Measurements from ENCODE around the gene NAALADL2. TPM values are rescaled to one million over a fixed set of nuclear protein-coding genes. Genes with fewer than 3 reads are reported as not detected.
"Not testable (repeated sequence)": the region's sequence is repeated elsewhere in the genome, so short reads cannot be mapped to it uniquely, and the experiment has no call there.

NAALADL2 gene
- total RNA-seq, 1 donor from 2014 or later = 2.9 TPM

DNA sequence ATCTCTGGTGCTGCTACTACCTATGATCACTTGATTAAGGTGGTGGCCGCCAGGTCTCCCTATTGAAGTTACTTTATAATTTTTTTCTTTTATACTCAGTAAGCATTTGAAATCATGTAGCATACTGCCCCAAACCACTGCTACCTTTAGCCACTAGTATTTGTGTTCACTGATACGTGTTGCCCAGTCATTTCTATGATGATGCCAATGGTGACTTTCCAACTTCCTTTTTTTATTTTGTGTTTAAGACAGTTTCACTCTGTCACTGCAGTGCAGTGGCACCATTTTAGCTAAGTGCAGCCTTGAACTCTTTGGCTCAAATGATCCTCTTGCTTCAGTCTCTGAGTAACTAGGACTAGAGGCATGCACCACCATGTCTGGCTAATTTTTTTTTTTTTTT, 598.2 kb downstream of the NAALADL2 start:
- TF ChIP-seq, protein P1, sequence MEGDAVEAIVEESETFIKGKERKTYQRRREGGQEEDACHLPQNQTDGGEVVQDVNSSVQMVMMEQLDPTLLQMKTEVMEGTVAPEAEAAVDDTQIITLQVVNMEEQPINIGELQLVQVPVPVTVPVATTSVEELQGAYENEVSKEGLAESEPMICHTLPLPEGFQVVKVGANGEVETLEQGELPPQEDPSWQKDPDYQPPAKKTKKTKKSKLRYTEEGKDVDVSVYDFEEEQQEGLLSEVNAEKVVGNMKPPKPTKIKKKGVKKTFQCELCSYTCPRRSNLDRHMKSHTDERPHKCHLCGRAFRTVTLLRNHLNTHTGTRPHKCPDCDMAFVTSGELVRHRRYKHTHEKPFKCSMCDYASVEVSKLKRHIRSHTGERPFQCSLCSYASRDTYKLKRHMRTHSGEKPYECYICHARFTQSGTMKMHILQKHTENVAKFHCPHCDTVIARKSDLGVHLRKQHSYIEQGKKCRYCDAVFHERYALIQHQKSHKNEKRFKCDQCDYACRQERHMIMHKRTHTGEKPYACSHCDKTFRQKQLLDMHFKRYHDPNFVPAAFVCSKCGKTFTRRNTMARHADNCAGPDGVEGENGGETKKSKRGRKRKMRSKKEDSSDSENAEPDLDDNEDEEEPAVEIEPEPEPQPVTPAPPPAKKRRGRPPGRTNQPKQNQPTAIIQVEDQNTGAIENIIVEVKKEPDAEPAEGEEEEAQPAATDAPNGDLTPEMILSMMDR (conservative IDR thresholded peaks at IDR 0.05; ENCODE audit: low read depth, low read length) = no peak
- H3K4me3 ChIP-seq (ENCODE audit: low read depth, low read length) = no peak overlapping the region
- no peak for DNase-seq (ENCODE audit: low read depth)

DNA sequence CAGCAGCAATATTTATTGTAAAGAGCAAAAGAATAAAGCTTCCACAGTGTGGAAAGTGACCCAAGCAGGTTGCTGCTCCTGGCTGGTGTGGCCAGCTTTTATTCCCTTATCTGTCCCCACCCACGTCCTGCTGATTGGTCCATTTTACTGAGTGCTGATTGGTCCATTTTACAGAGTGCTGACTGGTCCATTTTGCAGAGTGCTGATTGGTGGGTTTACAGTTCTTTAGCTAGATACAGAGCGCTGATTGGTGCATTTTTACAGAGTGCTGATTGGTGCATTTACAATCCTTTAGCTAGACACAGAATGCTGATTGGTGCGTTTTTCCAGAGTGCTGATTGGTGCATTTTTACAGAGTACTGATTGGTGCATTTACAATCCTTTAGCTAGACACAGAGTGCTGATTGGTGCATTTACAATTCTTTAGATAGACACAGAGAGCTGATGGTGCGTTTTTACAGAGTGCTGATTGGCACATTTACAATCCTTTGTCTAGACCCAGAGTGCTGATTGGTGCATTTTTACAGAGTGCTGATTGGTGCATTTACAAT, 601.8 kb downstream of the NAALADL2 start:
- H3K4me3 ChIP-seq (ENCODE audit: low read depth, low read length); DNase-seq (ENCODE audit: low read depth): not testable (repeated sequence)

DNA sequence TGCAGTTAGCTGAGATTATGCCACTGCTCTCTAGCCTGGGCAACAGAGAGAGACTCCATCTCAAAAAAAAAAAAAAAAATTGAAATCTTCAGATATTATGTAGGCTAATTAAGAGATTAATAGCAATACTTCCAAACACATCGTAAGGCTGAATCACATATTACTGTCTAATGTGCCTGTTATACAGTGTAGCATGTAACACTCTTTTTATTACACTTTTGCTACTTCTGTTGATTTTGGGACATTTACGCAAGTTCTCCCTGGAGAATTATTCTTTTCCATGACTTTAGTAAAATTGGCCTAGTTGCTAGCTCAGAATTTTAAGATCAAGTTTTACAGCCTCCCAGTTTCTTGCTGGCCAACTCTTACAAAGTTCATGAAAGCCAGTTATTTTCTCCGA, 605.2 kb downstream of the NAALADL2 start:
- DNase-seq (ENCODE audit: low read depth) = no peak
- no peak overlapping the region for H3K4me3 ChIP-seq (ENCODE audit: low read depth, low read length)
- TF ChIP-seq, protein P1 (conservative IDR thresholded peaks at IDR 0.05; ENCODE audit: low read depth, low read length) = no peak

DNA sequence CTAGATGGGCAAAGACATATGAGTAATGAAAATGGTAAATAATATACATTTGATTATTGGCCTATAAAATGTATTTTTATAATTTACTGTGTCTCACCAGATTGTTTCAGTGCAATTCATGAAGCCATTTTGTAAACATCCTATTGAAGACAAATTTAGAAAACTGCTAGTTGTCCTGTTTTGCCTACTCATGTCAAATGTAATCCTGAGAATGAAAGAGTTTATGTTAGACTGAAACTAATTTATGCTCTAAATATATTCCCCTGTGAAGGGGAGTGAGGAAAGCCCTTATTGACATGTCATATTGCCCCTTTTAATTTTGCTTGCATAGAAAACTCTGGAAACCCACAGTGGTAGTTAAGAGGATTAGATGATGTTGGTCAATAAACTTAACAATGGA, 610.0 kb downstream of the NAALADL2 start:
- no peak for DNase-seq (ENCODE audit: low read depth)
- no peak overlapping the region for H3K4me3 ChIP-seq (ENCODE audit: low read depth, low read length)
- TF ChIP-seq, protein P1 (conservative IDR thresholded peaks at IDR 0.05; ENCODE audit: low read depth, low read length) = no peak

DNA sequence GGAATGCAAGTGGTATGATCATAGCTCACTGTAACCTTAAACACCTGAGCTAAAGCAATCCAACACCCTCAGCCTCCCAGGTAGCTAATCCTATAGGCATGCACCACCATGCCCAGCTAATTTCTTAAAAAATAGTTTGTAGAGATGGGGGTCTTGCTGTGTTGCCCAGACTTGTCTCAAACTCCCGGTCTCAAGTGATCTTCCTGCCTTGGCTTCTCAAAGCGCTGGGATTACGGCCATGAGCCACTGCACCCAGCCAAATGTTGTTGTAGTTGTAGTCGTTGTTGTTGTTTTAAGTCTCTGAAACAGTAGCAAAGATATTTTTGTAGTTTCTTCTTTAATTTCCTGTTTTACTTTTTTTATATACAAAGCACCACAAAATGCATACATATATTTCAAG, 616.6 kb downstream of the NAALADL2 start:
- no peak for DNase-seq (ENCODE audit: low read depth)
- TF ChIP-seq, protein P1 (conservative IDR thresholded peaks at IDR 0.05; ENCODE audit: low read depth, low read length) = no peak
- no peak overlapping the region for H3K4me3 ChIP-seq (ENCODE audit: low read depth, low read length)

DNA sequence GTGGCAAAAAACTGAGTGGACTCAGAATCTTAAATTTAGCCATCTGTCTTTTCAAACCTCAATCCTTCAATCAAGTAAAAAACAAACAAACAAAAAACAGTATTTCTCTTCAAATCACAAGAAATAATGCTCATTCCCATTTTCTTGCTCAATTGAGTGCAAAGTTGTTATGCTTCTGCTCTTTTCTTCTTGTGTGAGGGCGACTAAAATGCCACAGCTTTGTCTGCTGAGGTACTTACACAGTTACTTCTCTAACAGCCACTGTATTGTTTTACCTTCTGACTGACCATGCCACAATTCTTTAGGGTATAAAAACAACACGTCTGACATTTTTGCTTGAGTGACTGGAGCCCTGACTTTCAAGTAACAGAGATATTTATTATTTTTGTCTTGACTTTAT, 617.4 kb downstream of the NAALADL2 start:
- no peak for DNase-seq (ENCODE audit: low read depth)
- TF ChIP-seq, protein P1 (conservative IDR thresholded peaks at IDR 0.05; ENCODE audit: low read depth, low read length) = no peak
- H3K4me3 ChIP-seq (ENCODE audit: low read depth, low read length) = no peak overlapping the region

DNA sequence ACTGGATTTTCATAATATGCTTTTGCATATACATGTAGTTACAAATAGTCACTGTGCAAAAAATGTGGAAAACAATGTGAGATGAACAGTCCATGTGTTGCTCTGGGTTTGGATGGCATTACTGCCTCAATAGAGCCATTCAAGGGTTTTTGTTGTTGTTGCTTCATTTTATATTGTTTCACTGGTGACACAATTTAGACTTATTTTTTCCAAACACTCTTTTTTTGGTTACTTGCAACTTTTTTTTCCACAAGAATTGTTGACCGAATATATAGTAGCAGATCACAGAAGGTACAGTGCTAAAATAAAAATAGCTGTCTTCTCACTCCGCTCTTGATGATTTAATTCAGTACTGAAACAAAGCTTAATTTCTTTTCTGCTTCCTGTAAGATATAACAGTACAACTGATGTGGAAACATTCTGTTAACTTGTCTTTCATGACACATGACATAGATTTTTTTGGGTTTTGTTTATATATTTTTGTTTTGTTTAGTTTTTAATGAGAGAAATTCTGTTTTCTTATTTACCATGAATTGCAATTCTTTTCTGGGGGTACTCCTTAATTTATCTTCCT, 618.6 kb downstream of the NAALADL2 start:
- no peak for DNase-seq (ENCODE audit: low read depth)
- TF ChIP-seq, protein P1 (conservative IDR thresholded peaks at IDR 0.05; ENCODE audit: low read depth, low read length) = no peak
- no peak overlapping the region for H3K4me3 ChIP-seq (ENCODE audit: low read depth, low read length)

Data from epithelial cell of proximal tubule (primary cell).